GM12878 (cell line): ENCODE results near the gene CANX. TPM values are rescaled to one million over a fixed set of nuclear protein-coding genes. Genes with fewer than 3 reads are reported as not detected.

Experiments used
- BCL11A ChIP-seq: IDR thresholded peaks from 2 replicates; pipeline ENCODE4 v1.6.1; 2011; ENCODE audit warnings: low read depth, low read length
- BHLHE40 ChIP-seq, 2 experiments: fragments of 450-650 bp in 1 of 2; IDR thresholded peaks; 2 replicates each; pipeline ENCODE4 v1.6.1; 2011 to 2017; ENCODE audit warnings: low read depth in 2 of 2, borderline replicate concordance in 1 of 2, improper control_type of control experiment in 1 of 2, low read length in 1 of 2, mild to moderate bottlenecking in 1 of 2
- BRCA1 ChIP-seq: IDR thresholded peaks from 2 replicates; pipeline ENCODE4 v1.6.1; 2011; ENCODE audit warnings: low read depth, low read length, improper control_type of control experiment
- CBFB ChIP-seq: IDR thresholded peaks from 2 replicates; pipeline ENCODE4 v1.6.1; 2016; ENCODE audit warnings: antibody characterized with exemption, low read depth
- CBX3 ChIP-seq: fragments of 200-600 bp; sonication (generic); IDR thresholded peaks from 2 replicates; pipeline ENCODE4 v1.6.1; 2016; ENCODE audit warnings: low read depth, borderline replicate concordance
- CUX1 ChIP-seq: IDR thresholded peaks from 2 replicates; pipeline ENCODE4 v1.6.1; 2012; ENCODE audit warnings: improper control_type of control experiment, low read depth, low read length; ENCODE audit not compliant: insufficient replicate concordance
- EED ChIP-seq: sonication (generic); IDR thresholded peaks from 2 replicates; pipeline ENCODE4 v1.6.1; 2016; ENCODE audit warnings: antibody characterized with exemption, low read depth
- ESRRA ChIP-seq: IDR thresholded peaks from 2 replicates; pipeline ENCODE4 v1.6.1; 2012; ENCODE audit warnings: mild to moderate bottlenecking, low read length, improper control_type of control experiment
- GABPA ChIP-seq: IDR thresholded peaks from 2 replicates; pipeline ENCODE4 v1.6.1; 2014; ENCODE audit warnings: antibody characterized with exemption, low read depth, mild to moderate bottlenecking, inconsistent platforms
- IRF5 ChIP-seq: fragments of 450-650 bp; IDR thresholded peaks from 2 replicates; pipeline ENCODE4 v1.6.1; 2017; ENCODE audit warnings: borderline replicate concordance
- LARP7 ChIP-seq: fragments of 450-650 bp; IDR thresholded peaks from 2 replicates; pipeline ENCODE4 v1.6.1; 2017; ENCODE audit warnings: mild to moderate bottlenecking
- MEF2A ChIP-seq: IDR thresholded peaks from 2 replicates; pipeline ENCODE4 v1.6.1; 2011; ENCODE audit warnings: low read depth, mild to moderate bottlenecking, low read length, moderate library complexity; ENCODE audit not compliant: insufficient read depth
- NFYB ChIP-seq: IDR thresholded peaks from 2 replicates; pipeline ENCODE4 v1.6.1; 2011; ENCODE audit warnings: low read depth, mild to moderate bottlenecking, low read length, improper control_type of control experiment, moderate library complexity; ENCODE audit not compliant: insufficient read depth
- POLR2A ChIP-seq: IDR thresholded peaks from 2 replicates; pipeline ENCODE4 v1.6.1; 2011; ENCODE audit warnings: low read depth, mild to moderate bottlenecking, low read length
- PRDM15 ChIP-seq: fragments of 450-650 bp; formaldehyde crosslinking; IDR thresholded peaks from 2 replicates; pipeline ENCODE4 v1.4.0; 2020; ENCODE audit warnings: mild to moderate bottlenecking, moderate library complexity
- RELA ChIP-seq: fragments of 450-650 bp; IDR thresholded peaks from 2 replicates; pipeline ENCODE4 v1.8.0; 2014; ENCODE audit warnings: borderline replicate concordance; ENCODE audit not compliant: partially characterized antibody
- RUNX3 ChIP-seq: IDR thresholded peaks from 2 replicates; pipeline ENCODE4 v1.6.1; 2012; ENCODE audit warnings: low read length, inconsistent platforms
- ZBED1 ChIP-seq: IDR thresholded peaks from 2 replicates; pipeline ENCODE4 v1.6.1; 2016; ENCODE audit warnings: borderline replicate concordance
- ZNF274 ChIP-seq: IDR thresholded peaks from one replicate; pipeline ENCODE4 v1.8.0; 2011; ENCODE audit not compliant: insufficient read length, insufficient read depth
- polyA plus RNA-seq, 11 experiments: library from polyadenylated mRNA; depleted of rRNA in 4 of 11; unstranded in 6 of 11; stranded (reverse) in 5 of 11; fragments of >200 nt; fragmentation: Nextera tagmentation in 4 of 11; fragmentation: Illumina TruSeq in 1 of 11; extraction: Ambion mirVana in 4 of 11; extraction: Trizol in 1 of 11; gene quantifications; 1 replicate in 1 of 11; 2 replicates in 10 of 11; pipeline versions ENCODE4 v1.2.1 to v1.2.3, GENCODE V29; 2011 to 2016; ENCODE audit warnings: inconsistent platforms in 2 of 11, missing spikeins in 2 of 11, low read depth in 1 of 11
- total RNA-seq, 4 experiments: library from RNA; depleted of rRNA in 3 of 4; stranded (reverse); fragments of >200 nt in 3 of 4; fragmentation: Illumina TruSeq in 1 of 4; extraction: Trizol in 1 of 4; gene quantifications; 2 replicates each; pipeline versions ENCODE4 v1.2.1 to v1.2.3, GENCODE V29; 2013 to 2021
- TF ChIP-seq, protein P1 (sequence below): IDR thresholded peaks from 2 replicates; pipeline ENCODE4 v1.6.1; 2012; ENCODE audit warnings: low read depth, low read length, improper control_type of control experiment

Gene CANX
- total and polyA plus RNA-seq, 10 of the 15 experiments (the other 5 are each of a cell fraction or from before 2014, with no cell fraction given): 78.2 to 602 (median 412) TPM

DNA sequence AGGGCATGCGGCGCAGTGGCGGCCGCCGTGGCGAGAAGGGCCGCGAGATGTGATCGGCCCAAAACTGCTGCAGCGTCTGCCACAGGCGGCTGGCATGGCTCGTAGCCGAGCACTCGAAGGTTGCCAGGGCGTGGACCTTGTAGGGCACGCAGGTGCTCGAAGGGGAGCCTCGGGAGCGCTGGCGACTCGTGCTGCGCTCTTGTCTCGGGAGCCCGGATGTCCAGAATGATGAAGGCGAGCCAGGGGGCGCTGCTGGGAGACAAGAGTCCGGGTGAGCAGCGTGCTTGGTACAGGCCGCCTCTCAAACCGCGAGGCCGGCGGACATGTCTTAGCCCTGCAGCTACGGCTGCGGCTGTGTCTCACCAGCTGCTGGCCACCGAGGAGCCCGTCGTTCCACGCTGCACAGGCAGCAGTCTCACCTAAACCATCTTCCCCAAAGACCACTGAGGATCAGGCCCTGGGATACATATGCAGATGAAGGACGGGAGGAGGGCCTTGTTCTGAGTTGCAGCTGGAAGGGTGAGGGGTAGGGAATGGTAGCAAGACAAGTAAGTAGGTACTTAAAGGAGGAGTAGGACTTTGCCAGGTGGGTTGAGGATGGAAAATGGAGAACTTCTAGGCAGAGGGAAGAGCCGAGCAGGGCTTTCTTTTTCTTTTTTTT is 19.6 kb upstream of the CANX start (continued):
- no peak for TF ChIP-seq CUX1
- TF ChIP-seq CBFB: no peak
- TF ChIP-seq ZBED1: no peak
- no peak for TF ChIP-seq PRDM15 (CRISPR knock-in tag)
- no peak for TF ChIP-seq NFYB
- no peak for TF ChIP-seq ESRRA
- no peak for TF ChIP-seq BCL11A
- no peak for TF ChIP-seq ZNF274
- no peak for TF ChIP-seq POLR2A
- TF ChIP-seq LARP7: peak; percentile 82; the same call in 1 of the 2 replicates
- TF ChIP-seq, protein P1, sequence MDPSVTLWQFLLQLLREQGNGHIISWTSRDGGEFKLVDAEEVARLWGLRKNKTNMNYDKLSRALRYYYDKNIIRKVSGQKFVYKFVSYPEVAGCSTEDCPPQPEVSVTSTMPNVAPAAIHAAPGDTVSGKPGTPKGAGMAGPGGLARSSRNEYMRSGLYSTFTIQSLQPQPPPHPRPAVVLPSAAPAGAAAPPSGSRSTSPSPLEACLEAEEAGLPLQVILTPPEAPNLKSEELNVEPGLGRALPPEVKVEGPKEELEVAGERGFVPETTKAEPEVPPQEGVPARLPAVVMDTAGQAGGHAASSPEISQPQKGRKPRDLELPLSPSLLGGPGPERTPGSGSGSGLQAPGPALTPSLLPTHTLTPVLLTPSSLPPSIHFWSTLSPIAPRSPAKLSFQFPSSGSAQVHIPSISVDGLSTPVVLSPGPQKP: no peak
- TF ChIP-seq GABPA: no peak
- no peak for TF ChIP-seq RELA
- TF ChIP-seq BRCA1: no peak
- peak; percentile 69 to 82 for TF ChIP-seq BHLHE40 (IDR thresholded peaks at IDR 0.05; ENCODE audit: borderline replicate concordance in 1 of 2, low read depth in 2 of 2, low read length in 1 of 2)
- no peak for TF ChIP-seq EED
- TF ChIP-seq RUNX3: no peak; the same call in 1 of the 2 replicates
- no peak for TF ChIP-seq CBX3
- TF ChIP-seq IRF5: no peak
- TF ChIP-seq MEF2A: no peak
